GM12864 (cell line): Measurements from ENCODE around the gene COTL1.

Experiments used
- DNase-seq: peaks from one replicate; pipeline ENCODE4 v3.0.0-alpha.2; 2011; ENCODE audit warnings: low read depth
- H3K4me3 ChIP-seq: 2 replicates; pipeline ENCODE4 v1.5.1; 2011; ENCODE audit warnings: mild to moderate bottlenecking, low read depth, low read length, control low read depth
- TF ChIP-seq, protein P1 (sequence below): IDR thresholded peaks from 2 replicates; pipeline ENCODE4 v1.5.1; 2011; ENCODE audit warnings: low read depth, mild to moderate bottlenecking, moderate library complexity, low read length, control low read depth, inconsistent platforms; ENCODE audit errors: missing control alignments

Gene COTL1

DNA sequence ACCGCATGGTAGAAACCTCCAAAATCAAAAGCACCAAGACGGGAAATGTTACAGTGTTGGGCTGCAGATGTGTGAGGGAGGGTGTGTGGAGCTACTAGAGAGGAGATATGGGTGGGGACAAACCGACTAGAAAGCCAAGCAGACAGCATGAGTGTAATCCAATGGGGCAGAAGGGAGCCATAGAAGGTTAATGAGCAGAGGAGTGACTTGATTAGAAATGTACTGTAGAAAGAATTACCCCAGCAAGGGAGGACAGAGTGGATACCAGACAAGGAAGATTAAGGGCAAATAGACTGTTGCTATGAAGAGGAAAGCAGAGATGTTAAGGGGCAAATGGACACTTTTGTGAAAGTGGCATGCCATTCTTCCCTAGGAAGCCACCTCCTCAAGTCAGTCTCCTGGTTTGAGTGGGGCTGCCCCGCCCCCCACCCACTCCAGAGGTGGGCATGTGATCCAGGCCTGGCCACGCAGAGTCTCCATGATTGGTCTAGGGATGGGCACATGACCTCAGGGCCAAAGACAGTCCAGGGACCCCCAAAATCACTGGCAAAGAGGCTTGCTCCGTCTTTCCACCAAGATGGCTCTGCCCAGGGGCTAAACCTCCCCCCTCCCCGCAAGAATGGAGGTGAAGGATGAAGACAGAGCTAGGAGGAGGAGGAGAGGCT, 4.3 kb downstream of the COTL1 start:
- H3K4me3 ChIP-seq, result no peak overlapping the region
- TF ChIP-seq, protein P1, sequence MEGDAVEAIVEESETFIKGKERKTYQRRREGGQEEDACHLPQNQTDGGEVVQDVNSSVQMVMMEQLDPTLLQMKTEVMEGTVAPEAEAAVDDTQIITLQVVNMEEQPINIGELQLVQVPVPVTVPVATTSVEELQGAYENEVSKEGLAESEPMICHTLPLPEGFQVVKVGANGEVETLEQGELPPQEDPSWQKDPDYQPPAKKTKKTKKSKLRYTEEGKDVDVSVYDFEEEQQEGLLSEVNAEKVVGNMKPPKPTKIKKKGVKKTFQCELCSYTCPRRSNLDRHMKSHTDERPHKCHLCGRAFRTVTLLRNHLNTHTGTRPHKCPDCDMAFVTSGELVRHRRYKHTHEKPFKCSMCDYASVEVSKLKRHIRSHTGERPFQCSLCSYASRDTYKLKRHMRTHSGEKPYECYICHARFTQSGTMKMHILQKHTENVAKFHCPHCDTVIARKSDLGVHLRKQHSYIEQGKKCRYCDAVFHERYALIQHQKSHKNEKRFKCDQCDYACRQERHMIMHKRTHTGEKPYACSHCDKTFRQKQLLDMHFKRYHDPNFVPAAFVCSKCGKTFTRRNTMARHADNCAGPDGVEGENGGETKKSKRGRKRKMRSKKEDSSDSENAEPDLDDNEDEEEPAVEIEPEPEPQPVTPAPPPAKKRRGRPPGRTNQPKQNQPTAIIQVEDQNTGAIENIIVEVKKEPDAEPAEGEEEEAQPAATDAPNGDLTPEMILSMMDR, result no peak
- DNase-seq, result no peak

DNA sequence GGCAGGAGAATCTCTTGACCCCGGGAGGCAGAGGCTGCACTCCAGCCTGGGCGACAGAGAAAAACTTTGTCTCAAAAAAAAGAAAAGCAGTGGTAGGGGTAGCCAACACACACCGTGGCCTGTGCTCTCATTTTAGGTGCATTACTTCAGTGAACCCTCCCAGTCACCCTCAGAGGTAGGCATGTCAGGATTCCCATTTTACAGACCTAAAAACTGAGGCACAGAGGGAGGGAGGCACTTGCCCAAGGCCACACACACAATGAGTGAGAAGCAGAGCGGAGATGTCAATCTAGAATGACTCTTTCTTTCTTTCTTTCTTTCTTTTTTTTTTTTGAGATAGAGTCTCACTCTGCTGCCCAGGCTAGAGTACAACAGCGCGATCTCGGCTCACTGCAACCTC, 5.2 kb downstream of the COTL1 start:
- no peak for DNase-seq
- TF ChIP-seq, protein P1, result no peak
- no peak overlapping the region for H3K4me3 ChIP-seq

DNA sequence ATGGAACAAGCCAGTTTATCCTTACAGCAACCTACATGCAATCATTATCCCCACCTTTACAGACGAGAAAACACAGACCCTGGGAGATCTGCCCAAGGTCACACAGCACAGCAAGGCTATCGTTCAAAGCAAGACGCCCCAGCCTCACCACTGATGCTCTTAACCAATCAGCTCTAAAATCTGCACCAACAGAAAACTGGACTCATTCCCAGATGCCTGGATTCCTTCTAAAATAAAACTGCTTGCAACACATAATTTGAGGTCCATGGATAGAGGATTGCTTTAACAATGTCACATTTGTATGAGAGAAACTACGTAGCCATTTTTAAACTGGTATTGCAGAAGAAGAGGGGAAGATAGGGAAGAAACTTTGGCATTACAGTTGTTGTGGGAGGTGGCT, 6.8 kb downstream of the COTL1 start:
- DNase-seq, result no peak
- no peak overlapping the region for H3K4me3 ChIP-seq
- TF ChIP-seq, protein P1, result no peak

DNA sequence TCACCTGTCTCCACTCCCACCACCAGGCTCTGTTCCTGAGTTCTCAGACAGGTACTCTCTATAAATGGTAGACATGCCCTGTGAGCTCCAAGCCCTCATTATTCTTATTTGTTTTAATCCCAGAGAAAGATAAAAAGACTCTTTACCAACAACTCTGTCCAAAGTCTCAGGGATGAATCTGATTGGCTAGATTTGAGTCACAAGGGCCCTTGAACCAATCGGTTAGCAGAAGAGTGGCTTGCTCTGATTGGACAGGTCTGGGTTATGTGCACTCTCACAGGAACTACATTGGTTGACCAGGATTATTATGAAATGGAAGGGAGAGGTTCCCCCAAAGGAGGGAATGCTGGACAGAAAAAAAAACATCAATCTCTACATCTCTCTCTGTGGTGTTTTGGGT, 7.5 kb downstream of the COTL1 start:
- H3K4me3 ChIP-seq, result no peak overlapping the region
- DNase-seq, result no peak
- TF ChIP-seq, protein P1, result no peak

DNA sequence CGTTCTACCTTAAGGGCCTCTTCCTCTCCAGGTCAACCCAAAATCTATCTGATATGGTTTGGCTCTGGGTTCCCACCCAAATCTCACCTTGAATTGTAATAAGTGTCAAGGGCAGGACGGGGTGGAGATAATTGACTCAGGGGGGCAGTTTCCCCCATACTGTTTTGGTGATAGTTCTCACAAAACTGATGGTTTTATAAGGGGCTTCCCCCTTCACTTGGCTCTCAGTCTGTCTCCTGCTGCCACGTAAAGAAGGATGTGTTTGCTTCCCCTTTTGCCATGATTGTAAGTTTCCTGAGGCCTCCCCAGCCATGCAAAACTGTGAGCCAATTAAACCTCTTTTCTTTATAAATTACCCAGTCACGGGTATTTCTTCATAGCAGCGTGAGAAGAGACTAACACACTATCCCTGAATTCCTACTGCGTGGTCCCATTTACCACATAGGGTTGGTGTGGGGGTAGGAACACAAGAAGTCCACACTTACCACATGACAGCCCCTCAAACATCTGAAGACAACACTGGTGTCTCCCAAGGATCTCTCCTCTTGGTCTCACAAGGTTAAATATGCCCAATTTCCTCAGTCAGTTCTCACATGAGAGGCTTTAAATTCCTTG, 8.2 kb downstream of the COTL1 start:
- TF ChIP-seq, protein P1, result no peak
- no peak overlapping the region for H3K4me3 ChIP-seq
- DNase-seq, result no peak

DNA sequence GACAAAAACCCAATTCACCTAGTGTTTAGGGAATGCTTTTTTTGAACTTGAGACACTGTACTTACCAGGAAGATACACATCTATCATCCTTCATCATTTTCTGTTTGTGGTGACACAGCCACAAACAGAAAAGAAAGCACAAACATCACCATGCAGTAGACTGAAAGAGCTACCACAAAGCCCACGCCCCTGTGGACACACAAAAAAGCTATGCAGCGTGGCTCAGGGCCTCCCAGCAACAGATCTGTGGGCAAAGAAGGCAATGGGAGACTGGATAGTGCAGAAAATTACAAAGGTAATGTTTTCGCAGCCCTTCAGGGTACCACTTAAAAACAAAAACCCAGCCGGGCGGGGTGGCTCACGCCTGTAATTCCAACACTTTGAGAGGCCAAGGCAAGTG, 9.6 kb downstream of the COTL1 start:
- peak overlapping the region; percentile 26; the same call in 1 of the 2 replicates for H3K4me3 ChIP-seq
- DNase-seq, result no peak
- TF ChIP-seq, protein P1, result no peak

DNA sequence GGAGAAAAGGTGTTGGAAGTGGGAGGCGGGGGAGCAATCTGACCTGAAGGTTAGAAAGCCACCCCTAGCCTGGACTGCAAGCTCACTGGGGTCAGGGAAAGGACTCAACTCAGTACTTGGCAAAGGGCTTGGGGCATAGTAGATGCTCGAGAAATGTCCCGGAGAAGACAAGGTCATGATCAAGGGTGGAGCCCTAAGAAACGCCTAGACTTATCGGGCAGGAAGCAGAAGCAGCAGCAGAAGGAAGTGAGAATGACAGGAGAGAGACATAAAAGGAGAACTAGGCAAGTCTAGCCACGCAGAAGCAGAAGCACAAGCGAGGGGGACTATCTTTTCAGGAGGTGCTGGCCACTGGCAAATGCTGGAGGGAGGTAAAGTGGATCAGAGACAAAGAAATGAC, 10.2 kb downstream of the COTL1 start:
- H3K4me3 ChIP-seq, result no peak overlapping the region; the same call in 1 of the 2 replicates
- TF ChIP-seq, protein P1, result no peak
- no peak for DNase-seq
